HG03460 (cell line): Measurements from ENCODE around the gene TAF11L14.
"Not testable (repeated sequence)": the region's sequence is repeated elsewhere in the genome, so short reads cannot be mapped to it uniquely, and the experiment has no call there.

Experiments used
- ATAC-seq: cut with Tn5 transposase; IDR thresholded peaks from one replicate; pipeline ENCODE4 v1.9.1; 2021; ENCODE audit not compliant: unreplicated experiment

The TAF11L14 gene

GRCh38 chr5:17634160-17634559 is at the start of gene TAF11L14:
TSS of gene TAF11L14 (plus strand) at chr5:17634460.
- no peak for ATAC-seq

- not testable (repeated sequence) for ATAC-seq
Measured at GRCh38 chr5:17585658-17586057, 48.6 kb upstream of the TAF11L14 start, which contains the start of gene TAF11L7. TSS of gene TAF11L7 (minus strand) at chr5:17585758.

- ATAC-seq = not testable (repeated sequence)
Measured at GRCh38 chr5:17590860-17591259, 43.4 kb upstream of the TAF11L14 start, which contains the start of gene TAF11L8. TSS of gene TAF11L8 (minus strand) at chr5:17590960.

- ATAC-seq = not testable (repeated sequence)
Measured at GRCh38 chr5:17594255-17594654, 40.0 kb upstream of the TAF11L14 start, which contains the start of gene TAF11L9. TSS of gene TAF11L9 (minus strand) at chr5:17594394.

- ATAC-seq = not testable (repeated sequence)
Measured at GRCh38 chr5:17597728-17598127, 36.5 kb upstream of the TAF11L14 start, which contains the start of gene TAF11L10. TSS of gene TAF11L10 (minus strand) at chr5:17597828.

GRCh38 chr5:17603880-17604279 is 30.4 kb upstream of the TAF11L14 start, which contains the start of gene TAF11L11:
TSS of gene TAF11L11 (plus strand) at chr5:17604183.
- not testable (repeated sequence) for ATAC-seq

- ATAC-seq = no peak
Measured at GRCh38 chr5:17604951-17605350, 29.3 kb upstream of the TAF11L14 start.

GRCh38 chr5:17607461-17607860 is 26.8 kb upstream of the TAF11L14 start:
- ATAC-seq = not testable (repeated sequence)

GRCh38 chr5:17610092-17610491 is 24.2 kb upstream of the TAF11L14 start, which contains the start of gene TAF11L12:
TSS of gene TAF11L12 (plus strand) at chr5:17610392.
- not testable (repeated sequence) for ATAC-seq

- no peak for ATAC-seq
Measured at GRCh38 chr5:17614872-17615605, 19.2 kb upstream of the TAF11L14 start.

GRCh38 chr5:17619354-17619753 is 14.9 kb upstream of the TAF11L14 start:
- ATAC-seq = no peak

GRCh38 chr5:17620627-17621026 is 13.6 kb upstream of the TAF11L14 start:
- ATAC-seq = no peak

- ATAC-seq = no peak
Measured at GRCh38 chr5:17625686-17626085, 8.6 kb upstream of the TAF11L14 start.

- not testable (repeated sequence) for ATAC-seq
Measured at GRCh38 chr5:17631788-17632187, 2.5 kb upstream of the TAF11L14 start, which contains the start of gene TAF11L13. TSS of gene TAF11L13 (plus strand) at chr5:17632088.

GRCh38 chr5:17649232-17649631 is 15.0 kb downstream of the TAF11L14 start:
- ATAC-seq = not testable (repeated sequence)

- not testable (repeated sequence) for ATAC-seq
Measured at GRCh38 chr5:17655201-17655759, 21.0 kb downstream of the TAF11L14 start.

GRCh38 chr5:17655921-17656320 is 21.7 kb downstream of the TAF11L14 start:
- ATAC-seq = no peak

GRCh38 chr5:17663182-17663581 is 28.9 kb downstream of the TAF11L14 start:
- ATAC-seq = no peak

- ATAC-seq = no peak
Measured at GRCh38 chr5:17665836-17666235, 31.6 kb downstream of the TAF11L14 start.

- no peak for ATAC-seq
Measured at GRCh38 chr5:17666726-17667235, 32.5 kb downstream of the TAF11L14 start.

GRCh38 chr5:17670353-17670752 is 36.1 kb downstream of the TAF11L14 start:
- ATAC-seq = no peak
